DND-41 (cell line): Measurements from ENCODE around the gene TRAP1.

Experiments used
- ATAC-seq: fragments of 200-7000 bp; cut with Tn5 transposase; 3 replicates; pipeline ENCODE4 v1.9.1; 2021; ENCODE audit warnings: low read depth; ENCODE audit not compliant: insufficient read depth
- DNase-seq: peaks from one replicate; pipeline ENCODE4 v3.0.0-alpha.2; 2020
- H2AFZ ChIP-seq: 2 replicates; pipeline ENCODE4 v1.6.0; 2012; ENCODE audit warnings: low read depth, low read length
- H3K27ac ChIP-seq: 2 replicates; pipeline ENCODE4 v1.5.1; 2012; ENCODE audit warnings: low read length, inconsistent platforms
- H3K27me3 ChIP-seq: fragments of 200-600 bp; sonication (generic); 2 replicates; pipeline ENCODE4 v1.6.0; 2012; ENCODE audit warnings: low read length, mild to moderate bottlenecking, inconsistent platforms; ENCODE audit not compliant: insufficient read depth, poor library complexity
- H3K36me3 ChIP-seq: 2 replicates; pipeline ENCODE4 v1.5.1; 2012; ENCODE audit warnings: low read length, inconsistent platforms; ENCODE audit not compliant: insufficient read depth
- H3K4me1 ChIP-seq: 2 replicates; pipeline ENCODE4 v1.5.1; 2012; ENCODE audit warnings: mild to moderate bottlenecking, low read length; ENCODE audit not compliant: insufficient read depth
- H3K4me2 ChIP-seq: 2 replicates; pipeline ENCODE4 v1.6.0; 2012; ENCODE audit warnings: mild to moderate bottlenecking, moderate library complexity, low read length, inconsistent platforms; ENCODE audit not compliant: insufficient read depth
- H3K4me3 ChIP-seq, 2 experiments: fragments of 200-600 bp in 1 of 2; shearing (Covaris generic) in 1 of 2; 2 replicates each; pipeline ENCODE4 v1.5.1; 2012 to 2016; ENCODE audit warnings: inconsistent platforms in 2 of 2, low read length in 2 of 2, mild to moderate bottlenecking in 2 of 2, low read depth in 1 of 2, moderate library complexity in 1 of 2
- H3K79me2 ChIP-seq: 2 replicates; pipeline ENCODE4 v1.6.0; 2012; ENCODE audit warnings: low read length, inconsistent platforms; ENCODE audit not compliant: insufficient read depth
- H3K9ac ChIP-seq: 2 replicates; pipeline ENCODE4 v1.6.0; 2012; ENCODE audit warnings: low read depth, mild to moderate bottlenecking, inconsistent platforms, low read length, moderate library complexity
- H3K9me3 ChIP-seq: 2 replicates; pipeline ENCODE4 v1.5.1; 2012; ENCODE audit warnings: low read length, moderate library complexity, mild to moderate bottlenecking, inconsistent platforms; ENCODE audit not compliant: insufficient read depth, severe bottlenecking
- H4K20me1 ChIP-seq: 2 replicates; pipeline ENCODE4 v1.6.0; 2012; ENCODE audit warnings: low read length; ENCODE audit not compliant: insufficient read depth
- CTCF ChIP-seq: IDR thresholded peaks from 2 replicates; pipeline ENCODE4 v1.5.1; 2012; ENCODE audit warnings: borderline replicate concordance, low read length, moderate library complexity, mild to moderate bottlenecking; ENCODE audit not compliant: poor library complexity, severe bottlenecking; ENCODE audit errors: extremely low read depth
- EZH2 ChIP-seq: IDR thresholded peaks from 3 replicates; pipeline ENCODE4 v1.6.1; 2012; ENCODE audit warnings: borderline replicate concordance, low read depth, mild to moderate bottlenecking, moderate library complexity, low read length, inconsistent platforms; ENCODE audit not compliant: severe bottlenecking

Gene TRAP1

GRCh38 chr16:3640207-3640606, 77.1 kb downstream of the TRAP1 start:
- peaks cover 2% of the 10 kb centered on the region; the same call in 1 of the 2 replicates for H3K79me2 ChIP-seq
- H3K27ac ChIP-seq = no peak overlapping the region
- ATAC-seq (no peak), DNase-seq (no peak)
- no peak for TF ChIP-seq CTCF
- TF ChIP-seq EZH2 = no peak
- no peak overlapping the region for H3K9ac ChIP-seq
- H3K36me3 ChIP-seq = peaks cover 25% of the 10 kb centered on the region
- peaks cover 14% of the 10 kb centered on the region for H3K4me1 ChIP-seq
- no peaks in the 10 kb centered on the region for H3K9me3 ChIP-seq
- no peak overlapping the region for H3K4me2 ChIP-seq
- no peak overlapping the region for H3K4me3 ChIP-seq
- no peaks in the 10 kb centered on the region for H3K27me3 ChIP-seq
- no peak overlapping the region for H2AFZ ChIP-seq
- no peaks in the 10 kb centered on the region; the same call in 1 of the 2 replicates for H4K20me1 ChIP-seq

GRCh38 chr16:3638916-3639644, 78.2 kb downstream of the TRAP1 start:
- no peak for DNase-seq
- H3K27ac ChIP-seq = no peak overlapping the region
- no peak overlapping the region for H3K4me2 ChIP-seq
- peaks cover 25% of the 10 kb centered on the region for H3K36me3 ChIP-seq
- H2AFZ ChIP-seq = no peak overlapping the region
- H3K79me2 ChIP-seq = peaks cover 4% of the 10 kb centered on the region; the same call in 1 of the 2 replicates
- peaks cover 14% of the 10 kb centered on the region for H3K4me1 ChIP-seq
- no peaks in the 10 kb centered on the region for H3K27me3 ChIP-seq
- H3K9me3 ChIP-seq = no peaks in the 10 kb centered on the region
- no peak for ATAC-seq
- H3K4me3 ChIP-seq = no peak overlapping the region
- no peaks in the 10 kb centered on the region; the same call in 1 of the 2 replicates for H4K20me1 ChIP-seq
- H3K9ac ChIP-seq = no peak overlapping the region
- TF ChIP-seq EZH2 (no peak), CTCF (no peak)

GRCh38 chr16:3637371-3637923, 79.9 kb downstream of the TRAP1 start:
- Histone ChIP-seq H4K20me1 (no peaks in the 10 kb centered on the region; the same call in 1 of the 2 replicates), H3K4me1 (peaks cover 14% of the 10 kb centered on the region), H3K9ac (peak overlapping the region; percentile 27; the same call in 1 of the 2 replicates), H3K79me2 (peaks cover 4% of the 10 kb centered on the region; the same call in 1 of the 2 replicates), H3K4me3 (no peak overlapping the region), H3K27me3 (no peaks in the 10 kb centered on the region), H3K27ac (peak overlapping the region; percentile 58), H3K4me2 (0 out of 2 replicates have a peak overlapping the region, but pooled peaks have one; percentile 7), H2AFZ (peak overlapping the region; percentile 45; the same call in 1 of the 2 replicates), H3K9me3 (no peaks in the 10 kb centered on the region), H3K36me3 (peaks cover 15% of the 10 kb centered on the region)
- TF ChIP-seq CTCF = no peak
- TF ChIP-seq EZH2 = no peak
- peak; percentile 94 for ATAC-seq
- DNase-seq = peak; percentile 74
